Astrocyte (in vitro differentiated cells and primary cell): Measurements from ENCODE around the gene MST1. TPM values are rescaled to one million over a fixed set of nuclear protein-coding genes. Genes with fewer than 3 reads are reported as not detected.

Experiments used
- DNase-seq: peaks from one replicate; pipeline ENCODE4 v3.0.0-alpha.2; 2010; ENCODE audit warnings: low read depth
- FAIRE-seq: peaks from 2 replicates; lab custom pipeline; 2011; peaks lifted over from hg19 to GRCh38; lab: Jason Lieb, UNC
- H2AFZ ChIP-seq: 2 replicates; pipeline ENCODE4 v1.6.0; 2012; ENCODE audit warnings: low read depth, low read length, inconsistent platforms
- H3K27ac ChIP-seq: 2 replicates; pipeline ENCODE4 v1.5.1; 2011; ENCODE audit warnings: low read depth, low read length, inconsistent platforms
- H3K27me3 ChIP-seq: 2 replicates; pipeline ENCODE4 v1.6.0; 2011; ENCODE audit warnings: low read length, inconsistent platforms; ENCODE audit not compliant: insufficient read depth
- H3K36me3 ChIP-seq: 2 replicates; pipeline ENCODE4 v1.5.1; 2011; ENCODE audit warnings: low read length, inconsistent platforms; ENCODE audit not compliant: insufficient read depth
- H3K4me1 ChIP-seq: 2 replicates; pipeline ENCODE4 v1.5.1; 2011; ENCODE audit warnings: low read length, inconsistent platforms; ENCODE audit not compliant: insufficient read depth
- H3K4me2 ChIP-seq: 2 replicates; pipeline ENCODE4 v1.6.0; 2012; ENCODE audit warnings: low read length, inconsistent platforms
- H3K4me3 ChIP-seq: 2 replicates; pipeline ENCODE4 v1.5.1; 2011; ENCODE audit warnings: low read depth, mild to moderate bottlenecking, low read length, inconsistent platforms; ENCODE audit not compliant: insufficient read depth
- H3K79me2 ChIP-seq: 2 replicates; pipeline ENCODE4 v1.6.0; 2012; ENCODE audit warnings: mild to moderate bottlenecking, low read length, inconsistent platforms; ENCODE audit not compliant: insufficient read depth
- H3K9ac ChIP-seq: 2 replicates; pipeline ENCODE4 v1.6.0; 2012; ENCODE audit warnings: mild to moderate bottlenecking, low read length, inconsistent platforms
- H3K9me3 ChIP-seq: 2 replicates; pipeline ENCODE4 v1.5.1; 2012; ENCODE audit warnings: low read depth, mild to moderate bottlenecking, low read length, inconsistent platforms; ENCODE audit not compliant: insufficient read depth
- H4K20me1 ChIP-seq: 2 replicates; pipeline ENCODE4 v1.6.0; 2012; ENCODE audit warnings: low read length, inconsistent platforms; ENCODE audit not compliant: insufficient read depth
- H3K27ac Mint-ChIP-seq: one replicate; pipeline ENCODE4 v1.8.0; 2021; ENCODE audit warnings: mild to moderate bottlenecking, mixed read lengths; ENCODE audit not compliant: unreplicated experiment
- H3K27me3 Mint-ChIP-seq: one replicate; pipeline ENCODE4 v1.8.0; 2021; ENCODE audit warnings: low read depth, mixed read lengths; ENCODE audit not compliant: unreplicated experiment
- H3K36me3 Mint-ChIP-seq: one replicate; pipeline ENCODE4 v1.8.0; 2021; ENCODE audit warnings: low read depth, mixed read lengths; ENCODE audit not compliant: unreplicated experiment
- H3K4me1 Mint-ChIP-seq: one replicate; pipeline ENCODE4 v1.8.0; 2021; ENCODE audit warnings: low read depth, mixed read lengths; ENCODE audit not compliant: unreplicated experiment
- H3K4me3 Mint-ChIP-seq: one replicate; pipeline ENCODE4 v1.8.0; 2021; ENCODE audit warnings: mild to moderate bottlenecking, moderate library complexity, mixed read lengths; ENCODE audit not compliant: unreplicated experiment
- H3K9me3 Mint-ChIP-seq: one replicate; pipeline ENCODE4 v1.8.0; 2021; ENCODE audit warnings: mild to moderate bottlenecking, mixed read lengths; ENCODE audit not compliant: unreplicated experiment
- EZH2 ChIP-seq: IDR thresholded peaks from 2 replicates; pipeline ENCODE4 v1.6.1; 2012; ENCODE audit warnings: mild to moderate bottlenecking, low read length, inconsistent platforms; ENCODE audit not compliant: insufficient read depth
- total RNA-seq: library from RNA; stranded (reverse); gene quantifications from 2 replicates; pipeline ENCODE4 v1.2.1, GENCODE V29; 2021
- TF ChIP-seq, protein P1 (sequence below): IDR thresholded peaks from 2 replicates; pipeline ENCODE4 v1.5.1; 2011; ENCODE audit warnings: low read depth, mild to moderate bottlenecking, inconsistent platforms, low read length, moderate library complexity; ENCODE audit not compliant: insufficient read depth

Gene MST1
- total RNA-seq, 1 donor from 2014 or later = 9.3 TPM

- Histone ChIP-seq H3K4me2 (no peak overlapping the region), H3K9ac (no peak overlapping the region), H3K27me3 (no peaks in the 10 kb centered on the region), H3K4me1 (no peaks in the 10 kb centered on the region), H3K27ac (no peak overlapping the region), H3K4me3 (no peak overlapping the region), H4K20me1 (peaks cover 38% of the 10 kb centered on the region), H3K9me3 (no peaks in the 10 kb centered on the region), H2AFZ (no peak overlapping the region), H3K79me2 (peaks cover 3% of the 10 kb centered on the region), H3K36me3 (peaks cover 23% of the 10 kb centered on the region)
- FAIRE-seq = no peak
- H3K4me3 Mint-ChIP-seq = no peak overlapping the region
- peaks cover 2% of the 10 kb centered on the region for H3K4me1 Mint-ChIP-seq
- no peaks in the 10 kb centered on the region for H3K9me3 Mint-ChIP-seq
- DNase-seq = no peak
- H3K27me3 Mint-ChIP-seq = no peaks in the 10 kb centered on the region
- no peak for TF ChIP-seq EZH2
- TF ChIP-seq, protein P1, sequence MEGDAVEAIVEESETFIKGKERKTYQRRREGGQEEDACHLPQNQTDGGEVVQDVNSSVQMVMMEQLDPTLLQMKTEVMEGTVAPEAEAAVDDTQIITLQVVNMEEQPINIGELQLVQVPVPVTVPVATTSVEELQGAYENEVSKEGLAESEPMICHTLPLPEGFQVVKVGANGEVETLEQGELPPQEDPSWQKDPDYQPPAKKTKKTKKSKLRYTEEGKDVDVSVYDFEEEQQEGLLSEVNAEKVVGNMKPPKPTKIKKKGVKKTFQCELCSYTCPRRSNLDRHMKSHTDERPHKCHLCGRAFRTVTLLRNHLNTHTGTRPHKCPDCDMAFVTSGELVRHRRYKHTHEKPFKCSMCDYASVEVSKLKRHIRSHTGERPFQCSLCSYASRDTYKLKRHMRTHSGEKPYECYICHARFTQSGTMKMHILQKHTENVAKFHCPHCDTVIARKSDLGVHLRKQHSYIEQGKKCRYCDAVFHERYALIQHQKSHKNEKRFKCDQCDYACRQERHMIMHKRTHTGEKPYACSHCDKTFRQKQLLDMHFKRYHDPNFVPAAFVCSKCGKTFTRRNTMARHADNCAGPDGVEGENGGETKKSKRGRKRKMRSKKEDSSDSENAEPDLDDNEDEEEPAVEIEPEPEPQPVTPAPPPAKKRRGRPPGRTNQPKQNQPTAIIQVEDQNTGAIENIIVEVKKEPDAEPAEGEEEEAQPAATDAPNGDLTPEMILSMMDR = no peak
- H3K36me3 Mint-ChIP-seq = peaks cover 24% of the 10 kb centered on the region
- no peak overlapping the region for H3K27ac Mint-ChIP-seq
Observed at GRCh38 chr3:49680493-49681231, 8.6 kb downstream of the MST1 start.

GRCh38 chr3:49675912-49676311 lies 13.4 kb downstream of the MST1 start:
- H3K9ac ChIP-seq = no peak overlapping the region
- FAIRE-seq = no peak
- peaks cover 5% of the 10 kb centered on the region for H3K4me1 Mint-ChIP-seq

More at GRCh38 chr3:49675912-49676311, 13.4 kb downstream of the MST1 start:
- Histone ChIP-seq H3K4me2 (no peak overlapping the region), H4K20me1 (peaks cover 53% of the 10 kb centered on the region), H3K4me1 (peaks cover 18% of the 10 kb centered on the region), H3K4me3 (no peak overlapping the region), H3K27me3 (no peaks in the 10 kb centered on the region), H3K27ac (no peak overlapping the region), H3K79me2 (peaks cover 27% of the 10 kb centered on the region), H3K36me3 (peaks cover 17% of the 10 kb centered on the region), H2AFZ (no peak overlapping the region), H3K9me3 (no peaks in the 10 kb centered on the region)
- no peak for DNase-seq
- H3K9me3 Mint-ChIP-seq = no peaks in the 10 kb centered on the region
- H3K27ac Mint-ChIP-seq = no peak overlapping the region
- H3K27me3 Mint-ChIP-seq = no peaks in the 10 kb centered on the region
- H3K36me3 Mint-ChIP-seq = peaks cover 21% of the 10 kb centered on the region
- H3K4me3 Mint-ChIP-seq = peak overlapping the region; percentile 69
- no peak for TF ChIP-seq EZH2
- TF ChIP-seq, protein P1 = no peak
